Activated CD4-positive, alpha-beta T cell treated with anti-CD3 and anti-CD28 coated beads, Interleukin-2, amount 50 U/mL, for 48 hours (primary cell): ENCODE results near the gene MC2R.
"Not testable (repeated sequence)": the region's sequence is repeated elsewhere in the genome, so short reads cannot be mapped to it uniquely, and the experiment has no call there.

Source experiments
- DNase-seq, 2 experiments: peaks; one replicate each; pipeline ENCODE4 v3.0.0-alpha.2; 2020

MC2R gene

GRCh38 chr18:13890761-13891361, 24.5 kb downstream of the MC2R start:
- no peak for DNase-seq

DNA sequence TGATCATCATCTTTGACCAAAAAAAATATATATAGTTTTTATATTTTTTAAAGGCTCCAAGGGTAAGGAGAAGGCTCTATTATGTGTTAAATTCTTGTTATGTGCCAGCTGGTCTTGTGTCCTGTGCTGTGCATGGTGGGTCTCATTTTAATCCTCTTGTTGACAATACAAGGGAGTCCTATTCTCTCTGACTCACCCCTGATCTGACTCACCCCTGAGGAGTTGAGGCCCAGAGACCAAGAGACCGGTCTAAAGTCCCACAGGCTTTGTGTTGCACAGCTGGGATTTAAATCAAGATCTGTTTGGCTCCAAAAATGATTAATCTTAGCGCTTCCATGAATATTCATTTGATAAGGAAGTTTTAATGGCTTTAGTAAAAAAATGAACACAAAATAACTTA, 25.7 kb downstream of the MC2R start:
- no peak for DNase-seq

DNA sequence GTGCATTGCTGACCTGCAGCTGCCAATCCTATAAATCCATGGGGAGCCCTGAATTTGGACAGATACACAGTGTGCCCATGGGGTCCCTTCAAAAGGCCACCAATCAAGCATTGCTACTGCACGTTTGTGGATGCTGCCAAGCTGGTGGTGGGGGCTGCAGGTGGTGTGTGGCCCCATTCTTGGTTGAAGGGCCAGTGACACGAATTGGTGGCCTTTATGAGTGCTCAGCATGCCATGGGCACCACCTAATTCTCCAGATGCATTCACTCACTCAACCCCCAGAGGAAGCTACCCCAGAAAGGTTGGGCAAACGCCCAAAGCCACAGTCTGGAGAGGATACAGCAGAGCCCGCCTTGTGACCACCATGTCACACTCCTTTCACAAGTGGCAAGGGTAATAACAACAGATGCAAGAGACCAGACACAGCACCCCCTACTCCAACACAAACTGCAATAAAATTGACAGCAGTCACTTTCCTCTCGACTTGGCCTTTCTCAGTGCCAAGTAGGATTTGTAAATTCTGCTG, 27.1 kb downstream of the MC2R start:
- DNase-seq: no peak

- no peak for DNase-seq
Measured at GRCh38 chr18:13885009-13885408, 30.3 kb downstream of the MC2R start.

- no peak for DNase-seq
Measured at GRCh38 chr18:13879937-13880336, 35.4 kb downstream of the MC2R start.

GRCh38 chr18:13879492-13879891, 35.8 kb downstream of the MC2R start:
- no peak for DNase-seq

GRCh38 chr18:13878857-13879256, 36.5 kb downstream of the MC2R start:
- no peak for DNase-seq

DNA sequence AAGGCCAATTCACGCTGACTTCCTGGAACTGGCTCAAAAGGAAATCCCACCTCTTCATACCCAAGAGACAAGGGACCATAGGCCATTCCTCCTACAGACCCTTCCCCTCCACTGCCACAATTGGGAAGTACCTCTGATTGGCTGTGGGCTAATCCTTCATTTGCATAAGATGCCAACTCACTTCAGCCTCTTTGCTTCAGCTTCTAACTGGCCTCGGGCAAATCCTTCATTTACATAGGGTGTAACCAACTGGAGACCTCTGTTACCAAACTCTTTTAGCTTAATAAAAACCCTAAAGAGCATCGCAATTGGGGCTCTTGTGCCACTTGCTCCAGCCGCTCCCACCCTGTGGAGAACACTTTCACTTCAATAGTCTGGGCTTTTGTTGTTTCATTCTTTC, 38.2 kb downstream of the MC2R start:
- DNase-seq: no peak

- no peak for DNase-seq
Measured at GRCh38 chr18:13874558-13874957, 40.8 kb downstream of the MC2R start.

GRCh38 chr18:13872932-13873331, 42.4 kb downstream of the MC2R start:
- no peak for DNase-seq

- no peak for DNase-seq
Measured at GRCh38 chr18:13872373-13872772, 43.0 kb downstream of the MC2R start.

DNA sequence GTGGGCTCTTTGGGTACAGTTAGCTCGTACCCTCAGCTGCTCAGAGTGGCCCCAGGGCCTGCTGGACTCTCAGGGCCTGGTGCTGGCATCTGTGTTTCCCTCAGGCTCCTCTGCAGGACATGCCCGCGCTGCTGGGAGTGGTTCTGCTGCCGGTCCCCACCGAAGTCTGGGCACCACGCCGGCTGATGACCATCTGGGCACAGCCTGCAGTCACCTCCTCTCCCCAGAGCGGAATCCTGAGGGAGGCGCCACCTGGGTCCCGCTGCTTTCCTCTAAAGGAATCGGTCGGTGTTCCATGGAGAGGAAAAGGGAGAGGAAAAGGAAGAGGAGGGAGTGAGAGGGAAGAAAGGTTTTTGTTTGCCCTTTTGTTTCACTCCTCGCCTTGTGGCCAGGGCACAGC, 43.6 kb downstream of the MC2R start:
- DNase-seq: no peak

- DNase-seq: no peak
Measured at GRCh38 chr18:13868501-13869271, 46.6 kb downstream of the MC2R start.

DNA sequence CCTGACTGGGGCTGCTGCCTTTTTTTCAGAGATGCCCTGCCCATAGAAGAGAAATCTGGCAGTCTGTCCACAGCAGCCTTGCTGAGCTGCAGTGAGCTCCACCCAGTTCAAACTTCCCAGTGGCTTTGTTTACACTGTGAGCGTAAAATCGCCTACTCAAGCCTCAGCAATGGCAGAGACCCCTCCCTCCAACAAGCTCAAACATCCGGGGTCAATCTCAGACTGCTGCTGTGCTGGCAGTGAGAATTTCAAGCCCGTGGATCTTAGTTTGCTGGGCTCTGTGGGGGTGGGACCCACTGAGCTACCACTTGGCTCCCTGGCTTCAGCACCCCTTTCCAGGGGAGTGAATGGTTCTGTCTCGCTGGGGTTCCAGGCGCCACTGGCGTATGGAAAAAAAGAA, 52.4 kb downstream of the MC2R start:
- not testable (repeated sequence) for DNase-seq

DNA sequence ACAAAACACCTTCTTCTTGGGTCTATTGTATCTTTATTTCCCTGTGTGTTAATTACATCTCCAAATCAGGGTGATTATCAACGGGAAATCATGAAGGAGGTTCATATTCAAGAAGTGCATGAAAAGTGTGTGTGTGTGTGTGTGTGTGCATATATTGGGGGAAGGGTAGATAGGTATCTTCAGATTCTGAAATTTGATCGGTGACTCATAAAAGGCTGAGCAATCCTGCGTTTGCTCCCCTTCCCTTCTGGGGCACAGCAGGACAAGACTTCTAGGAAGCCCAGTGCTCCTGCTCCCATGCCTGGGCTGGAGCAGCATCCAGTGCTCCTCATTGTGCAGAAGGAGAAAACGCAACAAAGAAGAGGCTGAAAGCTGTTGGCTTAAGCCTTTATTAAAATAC, 65.5 kb downstream of the MC2R start:
- DNase-seq: no peak

DNA sequence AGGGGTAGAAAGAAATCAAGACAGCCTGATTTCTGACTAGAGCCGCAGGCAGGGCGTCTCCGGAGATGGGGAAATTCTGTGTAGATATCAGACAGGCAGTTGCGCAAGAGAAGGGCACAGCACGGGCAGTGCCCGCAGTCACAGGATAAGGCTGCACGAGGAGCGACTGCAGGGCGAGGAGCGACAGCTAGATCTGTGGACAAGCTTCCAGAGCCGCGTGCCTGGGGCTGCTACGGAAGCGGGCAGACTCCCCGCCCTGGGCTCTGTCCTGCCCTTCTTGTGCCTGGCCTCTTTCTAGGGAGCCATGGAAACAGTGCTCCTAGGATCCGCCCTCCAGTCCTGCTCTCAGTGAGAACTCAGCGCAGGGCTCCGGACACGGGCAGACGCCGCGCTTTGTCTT, 78.8 kb downstream of the MC2R start:
- DNase-seq: no peak

GRCh38 chr18:13835202-13835601, 80.1 kb downstream of the MC2R start:
- no peak for DNase-seq

- no peak for DNase-seq
Measured at GRCh38 chr18:13834496-13835015, 80.8 kb downstream of the MC2R start.
